ENCODE measurements around the gene ANKRD6. TPM values are rescaled to one million over a fixed set of nuclear protein-coding genes. Genes with fewer than 3 reads are reported as not detected.

ANKRD6 gene
- polyA plus RNA-seq, 3 donors = 0.93 to 3.0 (median 1.2) TPM

DNA sequence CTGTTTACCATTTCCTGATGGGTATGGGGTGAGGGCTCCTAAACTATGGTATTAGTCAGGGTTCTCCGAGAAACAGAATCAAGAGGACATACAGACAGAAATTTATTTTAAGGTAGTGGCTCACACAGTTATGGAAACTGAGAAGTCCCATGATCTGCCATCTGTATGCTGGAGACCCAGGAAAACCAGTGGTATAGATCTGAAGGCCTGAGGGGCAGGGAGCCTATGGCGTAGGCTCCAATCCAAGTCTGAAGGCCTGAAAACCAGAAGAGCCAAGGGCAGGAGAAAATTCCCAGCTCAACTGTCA lies 93.6 kb downstream of the ANKRD6 start:
- no peaks in the 10 kb centered on the region for H3K4me1 ChIP-seq (ENCODE audit: control insufficient read depth in 1 of 2, insufficient read depth in 2 of 2, low read length in 2 of 2)
- Mint-ChIP-seq H3K27ac (peak overlapping the region in 1 of 7 donors; percentile 36), H3K27me3 (ENCODE audit: low read depth in 3 of 3) (no peaks in the 10 kb centered on the region), H3K36me3 (no peaks in the 10 kb centered on the region), H3K9me3 (peaks cover 0 to under 1% (median 0%) of the 10 kb centered on the region in 7 donors), H3K4me3 (no peak overlapping the region), H3K4me1 (peaks cover 2% of the 10 kb centered on the region)
- no peaks in the 10 kb centered on the region for H3K27me3 ChIP-seq (ENCODE audit: control insufficient read depth in 2 of 2, insufficient read depth in 2 of 2, low read length in 2 of 2)
- intact Hi-C loops (cut with micrococcal nuclease) = no loop called here
- no peaks in the 10 kb centered on the region for H3K36me3 ChIP-seq (replicated peaks in 1 of 2; ENCODE audit: control insufficient read depth in 1 of 2, insufficient read depth in 2 of 2, low read length in 2 of 2)
- no peak overlapping the region for H3K27ac ChIP-seq (ENCODE audit: low read depth in 1 of 2, low read length in 2 of 2)
- WGBS (ENCODE audit: insufficient coverage) = 86% methylated on average over 1 of the region's 2 CpGs
- H3K4me3 ChIP-seq (replicated peaks in 1 of 3; ENCODE audit: low read depth in 2 of 3, low read length in 3 of 3) = no peak overlapping the region
- no peak overlapping the region for H3K9ac ChIP-seq (ENCODE audit: insufficient read depth, low read length, poor library complexity, severe bottlenecking)
- no peaks in the 10 kb centered on the region for H3K79me2 ChIP-seq (ENCODE audit: insufficient read depth, low read length)
- TF ChIP-seq, protein P1, sequence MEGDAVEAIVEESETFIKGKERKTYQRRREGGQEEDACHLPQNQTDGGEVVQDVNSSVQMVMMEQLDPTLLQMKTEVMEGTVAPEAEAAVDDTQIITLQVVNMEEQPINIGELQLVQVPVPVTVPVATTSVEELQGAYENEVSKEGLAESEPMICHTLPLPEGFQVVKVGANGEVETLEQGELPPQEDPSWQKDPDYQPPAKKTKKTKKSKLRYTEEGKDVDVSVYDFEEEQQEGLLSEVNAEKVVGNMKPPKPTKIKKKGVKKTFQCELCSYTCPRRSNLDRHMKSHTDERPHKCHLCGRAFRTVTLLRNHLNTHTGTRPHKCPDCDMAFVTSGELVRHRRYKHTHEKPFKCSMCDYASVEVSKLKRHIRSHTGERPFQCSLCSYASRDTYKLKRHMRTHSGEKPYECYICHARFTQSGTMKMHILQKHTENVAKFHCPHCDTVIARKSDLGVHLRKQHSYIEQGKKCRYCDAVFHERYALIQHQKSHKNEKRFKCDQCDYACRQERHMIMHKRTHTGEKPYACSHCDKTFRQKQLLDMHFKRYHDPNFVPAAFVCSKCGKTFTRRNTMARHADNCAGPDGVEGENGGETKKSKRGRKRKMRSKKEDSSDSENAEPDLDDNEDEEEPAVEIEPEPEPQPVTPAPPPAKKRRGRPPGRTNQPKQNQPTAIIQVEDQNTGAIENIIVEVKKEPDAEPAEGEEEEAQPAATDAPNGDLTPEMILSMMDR (IDR thresholded peaks at IDR 0.05) = no peak
- no peaks in the 10 kb centered on the region for H3K9me3 ChIP-seq (replicated peaks in 1 of 2; ENCODE audit: control insufficient read depth in 1 of 2, insufficient read depth in 1 of 2, low read length in 2 of 2)
- H4K20me1 ChIP-seq (ENCODE audit: insufficient read depth, low read length) = no peaks in the 10 kb centered on the region
- H3K4me2 ChIP-seq (replicated peaks; ENCODE audit: extremely low read depth, low read length, poor library complexity, severe bottlenecking) = no peak overlapping the region
- H2AFZ ChIP-seq (ENCODE audit: insufficient read depth, low read depth, low read length, poor library complexity, severe bottlenecking) = no peak overlapping the region
- no peak for DNase-seq

DNA sequence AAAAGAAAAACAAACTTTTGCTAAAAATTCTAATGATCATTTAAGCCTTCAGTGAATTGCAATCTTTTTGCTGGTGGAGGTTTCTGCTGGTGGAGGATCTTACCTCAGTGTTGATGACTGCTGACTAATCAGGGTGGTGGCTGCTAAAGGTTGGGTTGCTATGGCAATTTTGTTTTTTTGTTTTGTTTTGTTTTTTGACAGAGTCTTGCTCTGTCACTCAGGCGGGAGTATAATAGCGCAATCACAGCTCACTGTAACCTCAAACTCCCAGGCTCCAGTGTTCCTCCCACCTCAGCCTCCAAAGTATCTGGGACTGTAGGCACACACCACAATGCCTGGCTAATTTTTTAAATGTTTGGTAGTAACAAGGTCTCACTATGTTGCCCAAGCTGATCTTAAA lies 94.7 kb downstream of the ANKRD6 start:
- DNase-seq = peak in 2 of 3 donors; percentile 1 to 7
- H3K4me3 Mint-ChIP-seq = no peak overlapping the region
- intact Hi-C loops (cut with micrococcal nuclease) = no loop called here

More for the DNA sequence above, 94.7 kb downstream of the ANKRD6 start:
- H3K4me2 ChIP-seq (replicated peaks; ENCODE audit: extremely low read depth, low read length, poor library complexity, severe bottlenecking) = no peak overlapping the region
- no peaks in the 10 kb centered on the region for H3K9me3 ChIP-seq (replicated peaks in 1 of 2; ENCODE audit: control insufficient read depth in 1 of 2, insufficient read depth in 1 of 2, low read length in 2 of 2)
- H3K9ac ChIP-seq (ENCODE audit: insufficient read depth, low read length, poor library complexity, severe bottlenecking) = no peak overlapping the region
- no peaks in the 10 kb centered on the region for H3K36me3 ChIP-seq (replicated peaks in 1 of 2; ENCODE audit: control insufficient read depth in 1 of 2, insufficient read depth in 2 of 2, low read length in 2 of 2)
- no peaks in the 10 kb centered on the region for H3K36me3 Mint-ChIP-seq
- peak overlapping the region in 1 of 7 donors; percentile 14 for H3K27ac Mint-ChIP-seq
- H3K4me3 ChIP-seq (replicated peaks in 1 of 3; ENCODE audit: low read depth in 2 of 3, low read length in 3 of 3) = no peak overlapping the region
- TF ChIP-seq, protein P1 (IDR thresholded peaks at IDR 0.05) = no peak
- H3K4me1 ChIP-seq (ENCODE audit: control insufficient read depth in 1 of 2, insufficient read depth in 2 of 2, low read length in 2 of 2) = no peaks in the 10 kb centered on the region
- no peaks in the 10 kb centered on the region for H3K79me2 ChIP-seq (ENCODE audit: insufficient read depth, low read length)
- WGBS (ENCODE audit: insufficient coverage) = no CpG with 5 or more reads among the region's 2 CpGs
- H3K27me3 ChIP-seq (ENCODE audit: control insufficient read depth in 2 of 2, insufficient read depth in 2 of 2, low read length in 2 of 2) = no peaks in the 10 kb centered on the region
- H3K4me1 Mint-ChIP-seq = peaks cover 2% of the 10 kb centered on the region
- H2AFZ ChIP-seq (ENCODE audit: insufficient read depth, low read depth, low read length, poor library complexity, severe bottlenecking) = no peak overlapping the region
- no peaks in the 10 kb centered on the region for H3K27me3 Mint-ChIP-seq (ENCODE audit: low read depth in 3 of 3)
- H4K20me1 ChIP-seq (ENCODE audit: insufficient read depth, low read length) = no peaks in the 10 kb centered on the region
- H3K27ac ChIP-seq (ENCODE audit: low read depth in 1 of 2, low read length in 2 of 2) = no peak overlapping the region
- peaks cover 0 to 1% (median 0%) of the 10 kb centered on the region in 7 donors for H3K9me3 Mint-ChIP-seq
